MG63 (cell line): ENCODE results near the gene RAB6A. TPM values are rescaled to one million over a fixed set of nuclear protein-coding genes. Genes with fewer than 3 reads are reported as not detected.
A peak's percentile ranks its signal among the peaks of the same experiment; 100 is the strongest.

Experiments
- DNase-seq: peaks from one replicate; pipeline ENCODE4 v3.0.0-alpha.2; 2020
- H3K27me3 ChIP-seq: fragments of 250-450 bp; sonication (Bioruptor Pico); 2 replicates; pipeline ENCODE4 v1.5.1; 2020; ENCODE audit warnings: mild to moderate bottlenecking, moderate library complexity
- H3K36me3 ChIP-seq: fragments of 250-450 bp; sonication (Bioruptor Pico); 2 replicates; pipeline ENCODE4 v1.5.1; 2020; ENCODE audit warnings: mild to moderate bottlenecking, moderate library complexity
- H3K4me3 ChIP-seq: fragments of 250-450 bp; sonication (Bioruptor Pico); 2 replicates; pipeline ENCODE4 v1.5.1; 2020; ENCODE audit warnings: mild to moderate bottlenecking, moderate library complexity
- H3K9me3 ChIP-seq: fragments of 250-450 bp; sonication (Bioruptor Pico); 2 replicates; pipeline ENCODE4 v1.5.1; 2020; ENCODE audit warnings: mild to moderate bottlenecking, moderate library complexity
- total RNA-seq: library from RNA; depleted of rRNA; stranded (reverse); fragments of >200 nt; shearing (Covaris generic); gene quantifications from 2 replicates; pipeline ENCODE4 v1.2.3, GENCODE V29; 2014; ENCODE audit warnings: low replicate concordance; rRNA removed

Gene RAB6A
- total RNA-seq, 1 experiment from 2014 or later: 72.2 TPM

DNA sequence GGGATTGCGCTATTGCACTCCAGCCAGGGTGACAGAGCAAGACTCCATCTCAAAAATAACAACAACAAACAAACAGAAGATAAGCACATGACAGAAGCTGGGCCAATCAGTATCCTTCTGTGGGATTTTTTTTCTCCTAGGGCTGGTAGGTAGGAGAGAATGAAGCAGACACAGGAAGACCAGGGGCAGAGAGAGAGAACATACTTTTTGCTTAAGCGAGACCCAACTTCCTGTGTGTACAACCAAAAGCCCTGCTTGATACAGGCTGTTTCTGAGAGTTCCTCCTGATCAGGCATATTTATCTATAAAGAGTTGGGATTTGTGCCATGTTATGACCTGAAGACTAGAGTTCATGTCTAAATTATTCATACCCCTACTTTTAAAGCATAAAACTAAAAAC lies 126.9 kb downstream of the RAB6A start:
- no peak for DNase-seq
- H3K4me3 ChIP-seq: no peak overlapping the region
- no peaks in the 10 kb centered on the region for H3K27me3 ChIP-seq
- H3K36me3 ChIP-seq: no peaks in the 10 kb centered on the region
- no peaks in the 10 kb centered on the region for H3K9me3 ChIP-seq

DNA sequence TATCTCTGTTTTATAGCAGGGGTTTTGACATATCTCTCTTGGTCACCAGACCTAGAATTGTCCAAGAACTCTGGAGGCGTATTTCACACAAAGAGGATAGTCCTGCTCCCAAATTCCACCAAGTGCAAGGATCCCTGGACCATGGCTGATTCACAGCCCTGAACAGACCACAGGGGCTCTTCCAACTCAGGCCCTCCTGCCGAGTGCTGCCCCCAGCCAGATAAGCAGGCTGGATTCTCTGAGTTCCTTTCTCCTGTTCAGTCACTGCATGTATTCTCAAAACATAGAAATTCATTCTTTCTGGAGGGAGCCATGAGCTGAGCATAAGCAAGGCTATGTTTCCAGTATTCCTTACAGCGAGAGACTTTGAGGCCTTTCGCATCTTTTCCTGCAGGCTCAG lies 127.9 kb downstream of the RAB6A start:
- DNase-seq: no peak
- Histone ChIP-seq H3K9me3 (no peaks in the 10 kb centered on the region), H3K4me3 (no peak overlapping the region), H3K36me3 (no peaks in the 10 kb centered on the region), H3K27me3 (no peaks in the 10 kb centered on the region)

DNA sequence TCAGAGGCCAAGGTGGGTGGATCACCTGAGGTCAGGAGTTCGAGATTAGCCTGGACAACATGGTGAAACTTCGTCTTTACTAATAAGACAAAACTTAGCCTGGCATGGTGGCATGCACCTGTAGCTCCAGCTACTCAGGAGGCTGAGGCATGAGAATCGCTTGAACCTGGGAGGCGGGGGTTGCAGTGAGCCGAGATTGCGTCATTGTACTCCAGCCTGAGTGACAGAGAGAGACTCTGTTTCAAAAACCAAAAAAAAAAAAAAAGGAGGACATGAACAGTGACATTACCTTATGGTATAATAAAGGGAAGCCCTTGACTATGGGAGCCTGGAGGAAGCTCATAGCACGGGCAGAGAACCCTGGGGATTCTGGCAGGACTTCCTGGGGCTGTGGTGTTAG lies 131.0 kb downstream of the RAB6A start:
- no peaks in the 10 kb centered on the region for H3K27me3 ChIP-seq
- no peak overlapping the region for H3K4me3 ChIP-seq
- H3K9me3 ChIP-seq: no peaks in the 10 kb centered on the region
- no peak for DNase-seq
- H3K36me3 ChIP-seq: no peaks in the 10 kb centered on the region

DNA sequence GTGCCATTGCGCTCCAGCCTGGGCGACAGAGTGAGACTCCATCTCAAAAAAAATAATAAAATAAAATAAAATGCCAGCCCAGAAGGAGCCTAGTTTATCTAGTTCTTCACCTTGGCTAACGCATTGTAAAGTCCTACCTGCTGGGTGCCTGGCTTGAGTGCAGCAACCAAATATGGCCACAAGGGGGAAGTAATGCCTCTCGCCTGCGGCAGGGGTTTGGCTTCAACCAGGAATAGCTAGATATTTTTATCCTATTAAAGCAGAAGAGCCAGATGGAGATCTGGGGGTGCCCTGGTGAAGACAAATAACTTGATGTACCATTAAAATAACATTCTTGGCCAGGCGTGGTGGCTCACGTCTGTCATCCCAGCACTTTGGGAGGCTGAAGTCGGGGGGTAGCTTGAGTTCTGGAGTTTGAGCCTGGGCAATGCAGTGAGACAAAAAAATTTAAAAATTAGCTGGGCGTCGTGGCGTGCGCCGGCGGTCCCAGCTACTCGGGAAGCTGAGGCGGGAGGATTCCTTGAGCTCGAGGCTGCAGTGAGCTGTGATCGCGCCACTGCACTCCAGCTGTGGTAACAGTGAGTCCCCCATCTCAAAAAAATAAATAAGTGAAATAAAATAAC lies 135.1 kb downstream of the RAB6A start:
- Histone ChIP-seq H3K27me3 (peaks cover 3% of the 10 kb centered on the region; the same call in 1 of the 2 replicates), H3K4me3 (no peak overlapping the region), H3K36me3 (no peaks in the 10 kb centered on the region), H3K9me3 (no peaks in the 10 kb centered on the region)
- DNase-seq: peak; percentile 46

Other genes with a start within 250 kb of the RAB6A start
- gene FAM168A, start 163.0 kb downstream of the RAB6A start, total RNA-seq: 10.7 and 15.3 TPM in 2 replicates
- gene PLEKHB1, start 114.5 kb downstream of the RAB6A start, total RNA-seq: not detected in 2 replicates
- gene MRPL48, start 26.8 kb upstream of the RAB6A start, total RNA-seq: 48.6 and 52.0 TPM in 2 replicates
- gene COA4, start 115.8 kb upstream of the RAB6A start, total RNA-seq: 72.3 and 74.8 TPM in 2 replicates
- 9.8 and 12.1 TPM in 2 replicates for gene PAAF1, start 115.9 kb upstream of the RAB6A start, total RNA-seq
- gene DNAJB13, start 190.0 kb upstream of the RAB6A start, total RNA-seq: 0.79 TPM in 1 of 2 replicates, not detected in the other
- gene UCP2, start 221.8 kb upstream of the RAB6A start, total RNA-seq: 2.3 TPM in 1 of 2 replicates, not detected in the other
- not detected in 2 replicates for gene UCP3, start 248.0 kb upstream of the RAB6A start, total RNA-seq